CD14-positive monocyte (primary cell): Measurements from ENCODE around the gene KRTAP10-6. TPM values are rescaled to one million over a fixed set of nuclear protein-coding genes. Genes with fewer than 3 reads are reported as not detected.

ENCODE experiments used
- DNase-seq, 3 donors: peaks; one replicate each; pipeline ENCODE4 v3.0.0-alpha.2; 2011 to 2022
- H2AFZ ChIP-seq: 2 replicates; pipeline ENCODE4 v1.6.0; 2012; ENCODE audit warnings: mild to moderate bottlenecking, low read depth, low read length, inconsistent platforms; ENCODE audit not compliant: insufficient read depth, poor library complexity, severe bottlenecking
- H3K27ac ChIP-seq, 2 donors: 1 replicate in 1 of 2; 2 replicates in 1 of 2; pipeline ENCODE4 v1.5.1; 2012 to 2013; ENCODE audit warnings: low read length in 2 of 2, control low read depth in 1 of 2, inconsistent platforms in 1 of 2, low read depth in 1 of 2, mild to moderate bottlenecking in 1 of 2
- H3K27me3 ChIP-seq, 2 donors: one replicate each; pipeline versions ENCODE4 v1.6.0 to v1.6.1; 2011 to 2013; ENCODE audit warnings: low read length in 2 of 2; ENCODE audit not compliant: control insufficient read depth in 2 of 2, insufficient read depth in 2 of 2
- H3K36me3 ChIP-seq, 2 donors: replicated peaks in 1 of 2; 1 replicate in 1 of 2; 2 replicates in 1 of 2; pipeline versions ENCODE4 v1.5.1 to v1.6.1; 2012 to 2013; ENCODE audit warnings: low read length in 2 of 2, control low read depth in 1 of 2, inconsistent platforms in 1 of 2, mild to moderate bottlenecking in 1 of 2; ENCODE audit not compliant: insufficient read depth in 2 of 2, control insufficient read depth in 1 of 2
- H3K4me1 ChIP-seq, 2 donors: 1 replicate in 1 of 2; 2 replicates in 1 of 2; pipeline versions ENCODE4 v1.5.1 to v1.6.1; 2012 to 2013; ENCODE audit warnings: low read length in 2 of 2, control low read depth in 1 of 2, inconsistent platforms in 1 of 2, mild to moderate bottlenecking in 1 of 2, moderate library complexity in 1 of 2; ENCODE audit not compliant: insufficient read depth in 2 of 2, control insufficient read depth in 1 of 2
- H3K4me2 ChIP-seq: replicated peaks from 2 replicates; pipeline ENCODE3; 2012; ENCODE audit warnings: low read length, moderate library complexity, mild to moderate bottlenecking; ENCODE audit not compliant: poor library complexity, severe bottlenecking; ENCODE audit errors: extremely low read depth
- H3K4me3 ChIP-seq, 3 experiments: fragments of 200-600 bp in 1 of 3; sonication (generic) in 1 of 3; replicated peaks in 1 of 3; 1 replicate in 2 of 3; 2 replicates in 1 of 3; pipeline ENCODE4 v1.5.1; 2011 to 2013; ENCODE audit warnings: low read length in 3 of 3, mild to moderate bottlenecking in 3 of 3, control low read depth in 2 of 3, low read depth in 2 of 3, inconsistent platforms in 1 of 3, moderate library complexity in 1 of 3
- H3K79me2 ChIP-seq: 2 replicates; pipeline ENCODE4 v1.6.0; 2012; ENCODE audit warnings: mild to moderate bottlenecking, control low read depth, inconsistent platforms, low read length, moderate library complexity; ENCODE audit not compliant: insufficient read depth
- H3K9ac ChIP-seq: 2 replicates; pipeline ENCODE4 v1.6.0; 2017; ENCODE audit warnings: low read length, mild to moderate bottlenecking; ENCODE audit not compliant: insufficient read depth, poor library complexity, severe bottlenecking
- H3K9me3 ChIP-seq, 2 donors: replicated peaks in 1 of 2; 1 replicate in 1 of 2; 2 replicates in 1 of 2; pipeline versions ENCODE4 v1.5.1 to v1.6.1; 2012 to 2013; ENCODE audit warnings: low read length in 2 of 2, control low read depth in 1 of 2; ENCODE audit not compliant: control insufficient read depth in 1 of 2, insufficient read depth in 1 of 2
- H4K20me1 ChIP-seq: 2 replicates; pipeline ENCODE4 v1.6.0; 2012; ENCODE audit warnings: mild to moderate bottlenecking, low read length, control low read depth, moderate library complexity; ENCODE audit not compliant: insufficient read depth
- H3K27ac Mint-ChIP-seq, 7 donors: one replicate each; pipeline ENCODE4 v1.8.0; 2020; ENCODE audit warnings: mild to moderate bottlenecking in 7 of 7, mixed read lengths in 7 of 7, moderate library complexity in 6 of 7, inconsistent platforms in 2 of 7
- H3K27me3 Mint-ChIP-seq, 3 donors: one replicate each; pipeline ENCODE4 v1.8.0; 2021 to 2022; ENCODE audit warnings: low read depth in 3 of 3, mild to moderate bottlenecking in 3 of 3, mixed read lengths in 3 of 3, moderate library complexity in 3 of 3, inconsistent platforms in 1 of 3
- H3K36me3 Mint-ChIP-seq, 2 donors: one replicate each; pipeline ENCODE4 v1.8.0; 2020; ENCODE audit warnings: mixed read lengths in 2 of 2, inconsistent platforms in 1 of 2, mild to moderate bottlenecking in 1 of 2
- H3K4me1 Mint-ChIP-seq: one replicate; pipeline ENCODE4 v1.8.0; 2020; ENCODE audit warnings: mild to moderate bottlenecking, mixed read lengths
- H3K4me3 Mint-ChIP-seq, 2 donors: one replicate each; pipeline ENCODE4 v1.8.0; 2020; ENCODE audit warnings: mild to moderate bottlenecking in 2 of 2, mixed read lengths in 2 of 2, moderate library complexity in 1 of 2
- H3K9me3 Mint-ChIP-seq, 7 donors: one replicate each; pipeline ENCODE4 v1.8.0; 2020 to 2022; ENCODE audit warnings: mixed read lengths in 7 of 7, mild to moderate bottlenecking in 6 of 7, moderate library complexity in 6 of 7, inconsistent platforms in 2 of 7
- WGBS: methylation state at CpG from one replicate; pipeline ENCODE4 v1.1.5; 2013; ENCODE audit warnings: missing lambda C conversion rate; ENCODE audit not compliant: insufficient coverage; 5-methylcytosine and 5-hydroxymethylcytosine counted together
- intact Hi-C, 2 donors: fragments of 100-400 bp; cut with micrococcal nuclease; formaldehyde crosslinking; loops; one replicate each; pipeline versions ENCODE4 v1.15.0 to v1.15.1; 2023
- polyA plus RNA-seq, 3 donors: library from polyadenylated mRNA; depleted of rRNA in 1 of 3; unstranded in 2 of 3; stranded (reverse) in 1 of 3; fragments of 300-500 nt in 2 of 3; fragments of >200 nt in 1 of 3; fragmentation: Illumina TruSeq in 2 of 3; gene quantifications; 1 replicate in 2 of 3; 2 replicates in 1 of 3; pipeline ENCODE4 v1.2.3, GENCODE V29; 2012 to 2021
- TF ChIP-seq, protein P1 (sequence below): fragments of 200-600 bp; IDR thresholded peaks from one replicate; pipeline ENCODE4 v1.8.0; 2022; ENCODE audit warnings: antibody characterized with exemption, mild to moderate bottlenecking

Gene KRTAP10-6
- polyA plus RNA-seq, 3 donors: not detected

DNA sequence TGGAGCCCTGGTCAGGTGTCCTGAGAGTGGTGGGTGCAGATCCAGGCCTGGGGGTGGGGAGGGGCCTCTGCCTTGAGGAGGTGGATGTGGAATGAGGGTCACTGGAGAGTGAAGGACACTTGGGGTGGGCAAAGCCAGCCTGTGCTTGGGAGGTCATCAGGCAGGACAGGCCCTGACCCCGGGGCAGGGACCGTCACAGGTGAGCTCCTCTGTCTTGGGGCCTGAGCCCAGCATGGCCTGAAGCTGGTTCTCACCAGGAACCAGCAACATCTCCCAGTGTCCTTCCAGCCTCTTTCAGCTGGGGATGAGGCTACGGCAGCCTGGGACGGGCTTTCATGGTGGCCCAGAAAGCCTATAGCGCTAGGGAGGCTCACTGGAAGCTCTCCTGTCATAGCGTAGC is 40.2 kb downstream of the KRTAP10-6 start:
- H3K9me3 ChIP-seq: peaks cover 5 to 7% of the 10 kb centered on the region in 2 donors
- H4K20me1 ChIP-seq: no peaks in the 10 kb centered on the region
- intact Hi-C loops: no loop called here
- H3K4me3 Mint-ChIP-seq: no peak overlapping the region
- peak overlapping the region in 1 of 7 donors; percentile 31 for H3K27ac Mint-ChIP-seq
- H3K4me3 ChIP-seq: no peak overlapping the region
- H3K27ac ChIP-seq: no peak overlapping the region
- no peaks in the 10 kb centered on the region for H3K4me1 ChIP-seq
- TF ChIP-seq, protein P1, sequence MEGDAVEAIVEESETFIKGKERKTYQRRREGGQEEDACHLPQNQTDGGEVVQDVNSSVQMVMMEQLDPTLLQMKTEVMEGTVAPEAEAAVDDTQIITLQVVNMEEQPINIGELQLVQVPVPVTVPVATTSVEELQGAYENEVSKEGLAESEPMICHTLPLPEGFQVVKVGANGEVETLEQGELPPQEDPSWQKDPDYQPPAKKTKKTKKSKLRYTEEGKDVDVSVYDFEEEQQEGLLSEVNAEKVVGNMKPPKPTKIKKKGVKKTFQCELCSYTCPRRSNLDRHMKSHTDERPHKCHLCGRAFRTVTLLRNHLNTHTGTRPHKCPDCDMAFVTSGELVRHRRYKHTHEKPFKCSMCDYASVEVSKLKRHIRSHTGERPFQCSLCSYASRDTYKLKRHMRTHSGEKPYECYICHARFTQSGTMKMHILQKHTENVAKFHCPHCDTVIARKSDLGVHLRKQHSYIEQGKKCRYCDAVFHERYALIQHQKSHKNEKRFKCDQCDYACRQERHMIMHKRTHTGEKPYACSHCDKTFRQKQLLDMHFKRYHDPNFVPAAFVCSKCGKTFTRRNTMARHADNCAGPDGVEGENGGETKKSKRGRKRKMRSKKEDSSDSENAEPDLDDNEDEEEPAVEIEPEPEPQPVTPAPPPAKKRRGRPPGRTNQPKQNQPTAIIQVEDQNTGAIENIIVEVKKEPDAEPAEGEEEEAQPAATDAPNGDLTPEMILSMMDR: no peak
- H3K4me2 ChIP-seq: no peak overlapping the region
- H3K79me2 ChIP-seq: no peaks in the 10 kb centered on the region
- no peaks in the 10 kb centered on the region for H3K36me3 Mint-ChIP-seq
- H3K36me3 ChIP-seq: no peaks in the 10 kb centered on the region
- no peak overlapping the region for H2AFZ ChIP-seq
- peaks cover 18 to 41% (median 26%) of the 10 kb centered on the region in 3 donors for H3K27me3 Mint-ChIP-seq
- WGBS: 90% methylated on average over 6 of the region's 6 CpGs
- DNase-seq: no peak
- H3K4me1 Mint-ChIP-seq: no peaks in the 10 kb centered on the region
- H3K9me3 Mint-ChIP-seq: peaks cover 3 to 10% (median 7%) of the 10 kb centered on the region in 7 donors
- no peak overlapping the region for H3K9ac ChIP-seq
- peaks cover 2 to 8% of the 10 kb centered on the region in 2 donors for H3K27me3 ChIP-seq

DNA sequence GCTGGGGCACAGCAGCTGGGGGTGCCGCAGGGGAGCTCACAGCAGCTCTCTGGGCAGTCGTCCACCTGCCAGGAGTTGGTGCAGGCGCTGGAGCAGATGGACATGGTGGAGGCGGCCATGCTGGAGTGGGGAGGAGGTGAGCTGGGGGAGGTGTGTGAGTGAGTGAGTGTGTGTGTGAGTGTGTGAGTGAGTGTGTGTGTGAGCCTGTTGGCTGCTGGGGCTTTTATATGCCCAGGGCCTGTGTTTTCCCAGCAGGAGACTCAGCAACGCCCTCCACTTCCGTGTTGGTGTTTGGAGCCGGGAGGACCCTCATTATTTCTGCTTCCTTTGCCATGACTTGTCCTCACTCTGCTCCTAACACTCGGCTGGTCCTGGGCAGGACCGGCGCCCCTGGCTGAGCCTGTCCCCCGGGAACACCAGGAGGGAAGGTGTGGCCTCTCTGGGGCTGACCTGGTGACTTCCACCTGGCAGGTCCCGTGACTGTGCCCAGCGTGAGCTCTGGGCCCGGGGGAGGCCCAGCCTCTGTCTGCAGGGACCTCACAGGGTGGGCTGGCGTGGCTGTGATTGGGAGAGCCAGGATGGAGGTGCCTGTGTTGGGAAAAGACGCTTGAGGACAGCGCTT is 40.9 kb downstream of the KRTAP10-6 start, which contains the start of gene KRTAP10-2:
KRTAP10-2 (minus strand) TSS at position 166 of the 622 bp plus-strand sequence; CDS start at position 119, 47 bp downstream.
- intact Hi-C loops: no loop called here
- Histone ChIP-seq H3K9me3 (peaks cover 7 to 13% of the 10 kb centered on the region in 2 donors), H3K4me3 (no peak within 1 kb of the TSS), H2AFZ (no peak within 1 kb of the TSS), H3K9ac (no peak within 1 kb of the TSS), H3K36me3 (no peaks in the 10 kb centered on the region), H3K4me2 (no peak within 1 kb of the TSS), H4K20me1 (no peaks in the 10 kb centered on the region), H3K27ac (no peak within 1 kb of the TSS), H3K4me1 (no peaks in the 10 kb centered on the region), H3K79me2 (no peaks in the 10 kb centered on the region), H3K27me3 (peaks cover 2 to 15% of the 10 kb centered on the region in 2 donors)
- Mint-ChIP-seq H3K4me1 (no peaks in the 10 kb centered on the region), H3K36me3 (no peaks in the 10 kb centered on the region), H3K27ac (peak within 1 kb of the TSS in 3 of 7 donors; percentile 31 to 67 (median 55)), H3K9me3 (peaks cover 10 to 16% (median 13%) of the 10 kb centered on the region in 7 donors), H3K4me3 (no peak within 1 kb of the TSS), H3K27me3 (peaks cover 20 to 48% (median 31%) of the 10 kb centered on the region in 3 donors)
- DNase-seq: no peak
- WGBS: 86% methylated on average over 17 of the region's 17 CpGs
- TF ChIP-seq, protein P1: no peak
